NCI-H774 (cell line): ENCODE measurements around the gene RHBDD3.
A peak's percentile ranks its signal among the peaks of the same experiment; 100 is the strongest.

Experiments used
- DNase-seq: peaks from one replicate; lab custom pipeline; 2025; lab: John Stamatoyannopoulos, UW

Gene RHBDD3

GRCh38 chr22:29269230-29269604, 1.4 kb upstream of the RHBDD3 start:
- no peak for DNase-seq

DNA sequence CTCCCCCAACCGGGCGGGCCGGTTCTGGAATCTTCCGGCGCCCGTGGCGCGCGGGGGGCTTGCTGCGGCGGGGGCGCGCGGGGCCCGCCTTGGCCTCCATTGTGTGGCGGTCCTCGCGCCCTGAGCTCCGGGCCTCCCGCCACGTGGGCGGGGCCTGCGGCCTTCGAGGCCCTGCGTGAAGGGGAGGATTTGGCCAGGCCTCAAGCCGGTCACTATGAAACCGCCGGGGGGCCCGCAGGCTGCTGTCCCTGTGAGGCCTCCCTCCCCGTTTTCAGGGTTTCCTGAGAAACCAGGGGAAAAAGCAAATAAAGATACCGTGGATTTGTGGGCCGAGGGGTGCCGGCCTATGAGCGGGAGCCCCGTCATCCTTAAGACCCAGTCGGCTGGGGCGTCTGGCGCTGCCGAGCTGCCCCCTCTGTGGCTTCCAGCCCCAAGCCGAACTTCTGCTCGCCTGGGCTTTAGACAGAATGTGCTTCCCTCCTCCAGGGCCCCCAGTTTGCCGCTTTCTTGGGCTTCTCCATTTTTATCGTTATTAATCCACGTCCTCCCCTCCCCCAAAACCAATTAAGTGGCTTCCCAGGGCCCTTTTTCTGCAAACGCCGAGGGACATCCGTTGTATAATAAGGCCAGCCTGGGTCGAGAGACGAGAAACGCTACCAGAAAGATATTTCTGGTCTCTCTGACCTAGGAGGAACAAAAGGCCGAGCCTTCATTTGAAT, 889 bp upstream of the RHBDD3 start:
- peak; percentile 5 for DNase-seq

DNA sequence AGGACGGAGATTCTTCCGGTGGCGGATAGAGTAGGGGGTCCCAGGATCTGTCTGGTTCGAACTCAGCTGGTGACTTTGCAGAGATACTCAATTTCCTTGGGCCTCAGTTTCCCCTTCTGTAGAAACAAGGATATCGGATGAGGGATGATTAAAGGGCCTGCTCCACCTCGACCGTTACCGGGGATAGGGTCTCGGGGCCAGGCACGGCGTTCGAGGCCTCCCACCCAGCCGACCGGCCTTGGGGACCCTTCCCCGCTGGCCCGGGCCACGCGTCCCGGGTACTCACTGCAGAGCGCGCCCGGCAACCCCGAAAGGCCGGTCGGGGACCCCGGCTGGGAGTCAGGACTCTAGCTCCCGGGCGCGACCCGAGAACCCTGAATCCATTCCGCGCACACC, 321 bp downstream of the RHBDD3 start:
- no peak for DNase-seq

DNA sequence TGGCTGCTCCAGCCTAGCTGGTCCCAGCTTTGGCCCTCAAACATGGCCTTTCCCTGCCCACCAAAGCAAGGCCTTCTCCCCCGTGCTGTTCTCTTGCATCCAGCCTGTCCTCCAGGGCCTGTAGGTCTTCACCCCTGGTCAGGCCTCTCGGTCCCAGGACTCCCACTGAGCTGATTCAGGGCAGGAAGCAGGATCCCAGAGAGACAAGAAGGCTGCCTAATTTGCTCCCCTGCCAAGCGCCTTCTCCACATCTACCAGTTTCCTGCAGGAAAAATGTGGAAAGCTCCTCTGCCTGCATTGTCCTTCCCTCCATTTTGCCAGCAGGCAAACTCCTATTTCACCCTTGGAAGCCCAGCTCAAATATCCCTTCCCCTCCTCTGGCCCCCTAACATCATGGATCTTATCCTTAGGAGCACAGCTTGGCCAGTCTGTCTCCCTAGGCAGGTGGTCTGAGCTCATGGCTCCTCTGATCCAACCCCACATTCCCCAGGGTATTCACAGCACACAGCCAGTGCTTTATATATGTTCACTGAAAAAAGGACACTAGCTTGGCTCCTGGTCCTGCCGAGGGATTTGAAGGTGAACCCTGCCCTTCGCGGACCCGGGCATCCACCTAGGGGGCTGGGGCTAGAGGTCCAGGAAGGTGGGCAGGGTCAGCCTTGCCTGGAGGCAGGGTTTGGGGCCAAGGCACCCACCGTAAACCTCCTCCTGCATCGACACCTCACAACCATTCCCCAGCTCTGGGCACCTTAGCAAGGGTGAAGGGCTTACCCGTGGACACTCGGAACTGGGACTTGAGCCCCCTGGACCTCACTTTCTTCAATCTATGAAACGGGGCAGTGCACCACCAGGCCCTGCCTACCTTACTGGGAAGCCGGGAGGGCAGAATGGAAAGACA, 968 bp downstream of the RHBDD3 start:
- no peak for DNase-seq

- no peak for DNase-seq
Observed at GRCh38 chr22:29265929-29266328, 1.9 kb downstream of the RHBDD3 start.

- no peak for DNase-seq
Observed at GRCh38 chr22:29265305-29265704, 2.5 kb downstream of the RHBDD3 start.

DNA sequence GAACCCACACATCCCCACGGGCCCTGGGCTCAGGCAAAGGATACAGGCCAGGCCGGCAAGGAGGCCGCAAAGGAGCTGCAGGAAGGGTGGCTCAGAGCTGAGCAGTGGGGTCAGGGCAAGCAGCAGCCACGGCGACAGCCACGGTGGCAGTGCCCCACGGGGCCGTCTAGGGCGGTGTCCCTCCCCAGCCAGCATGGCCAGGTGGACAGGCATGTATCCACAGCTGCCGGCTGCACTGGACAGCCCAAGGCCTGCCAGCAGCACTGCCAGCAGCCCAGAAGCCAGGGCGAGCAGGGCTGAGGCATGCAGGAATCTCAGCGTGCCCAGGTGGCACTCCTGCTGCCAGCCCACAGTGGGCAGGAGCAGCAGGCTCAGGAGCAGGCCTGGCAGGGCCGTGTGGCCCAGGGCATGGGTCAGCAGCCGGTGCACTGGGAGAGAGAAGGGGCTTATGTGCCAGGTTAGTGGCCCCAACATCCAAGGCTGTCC, 3.9 kb downstream of the RHBDD3 start:
- no peak for DNase-seq

DNA sequence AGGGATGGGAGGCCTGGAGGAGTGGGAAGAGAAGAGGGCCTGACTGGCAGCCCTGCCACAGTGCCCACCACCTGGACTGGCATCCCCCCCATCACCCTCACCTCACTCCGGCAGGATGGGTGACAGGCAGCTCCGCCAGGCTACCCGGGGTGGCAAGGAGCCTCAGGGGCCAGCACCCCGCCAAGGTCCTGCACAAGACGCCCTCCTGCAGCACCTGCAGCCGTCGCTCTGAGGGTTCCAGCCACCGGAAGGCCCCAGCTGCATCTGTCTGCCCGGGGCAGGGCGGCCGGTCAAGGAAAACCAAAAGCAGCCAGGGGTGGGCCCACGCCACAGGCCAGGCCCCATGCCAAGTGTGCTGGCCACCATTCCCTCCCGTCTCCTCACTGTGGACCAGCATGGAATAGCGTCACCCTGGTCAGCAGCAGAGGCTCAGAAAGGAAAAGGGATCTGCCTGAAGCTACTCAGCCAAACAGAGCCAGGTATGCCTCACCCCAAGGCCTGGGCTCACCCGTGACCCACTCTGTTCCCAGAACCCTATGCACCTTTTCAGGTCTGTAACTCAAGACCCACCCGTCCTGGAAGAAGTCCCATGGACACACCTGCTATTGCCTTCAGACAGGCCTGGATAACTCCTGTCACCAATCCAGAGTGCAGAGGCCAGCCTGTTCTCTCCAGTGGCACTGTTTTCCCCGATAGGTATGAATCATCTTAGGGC, 7.0 kb downstream of the RHBDD3 start:
- no peak for DNase-seq

DNA sequence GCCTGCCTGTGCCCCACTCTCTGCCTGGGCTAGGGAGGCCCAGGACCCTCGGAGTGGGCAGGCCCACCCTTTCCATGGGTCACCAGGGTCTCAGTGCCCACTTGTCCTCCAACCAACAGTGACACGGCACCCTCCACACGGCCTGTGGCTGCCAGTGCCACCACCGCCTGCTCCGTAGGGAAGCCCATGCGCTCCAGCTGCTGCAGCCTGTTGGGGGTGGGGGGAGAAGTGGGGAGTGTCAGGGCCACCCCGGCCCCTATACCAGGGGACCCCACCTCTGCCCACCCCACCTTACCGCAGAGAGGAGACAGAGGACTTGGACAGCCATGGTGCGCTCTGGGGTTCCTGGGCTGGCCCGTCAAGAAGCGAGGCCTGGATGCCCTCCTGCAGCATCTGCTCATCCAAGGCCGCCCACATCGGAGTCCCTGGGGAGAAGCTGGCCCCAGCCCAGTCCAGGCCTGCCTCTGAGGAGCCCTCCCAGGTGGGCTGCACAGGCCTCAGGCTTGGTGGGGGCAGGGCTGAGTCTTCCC, 7.7 kb downstream of the RHBDD3 start:
- no peak for DNase-seq

- no peak for DNase-seq
Observed at GRCh38 chr22:29259253-29259899, 8.4 kb downstream of the RHBDD3 start.

- no peak for DNase-seq
Observed at GRCh38 chr22:29258407-29259252, 9.2 kb downstream of the RHBDD3 start.

DNA sequence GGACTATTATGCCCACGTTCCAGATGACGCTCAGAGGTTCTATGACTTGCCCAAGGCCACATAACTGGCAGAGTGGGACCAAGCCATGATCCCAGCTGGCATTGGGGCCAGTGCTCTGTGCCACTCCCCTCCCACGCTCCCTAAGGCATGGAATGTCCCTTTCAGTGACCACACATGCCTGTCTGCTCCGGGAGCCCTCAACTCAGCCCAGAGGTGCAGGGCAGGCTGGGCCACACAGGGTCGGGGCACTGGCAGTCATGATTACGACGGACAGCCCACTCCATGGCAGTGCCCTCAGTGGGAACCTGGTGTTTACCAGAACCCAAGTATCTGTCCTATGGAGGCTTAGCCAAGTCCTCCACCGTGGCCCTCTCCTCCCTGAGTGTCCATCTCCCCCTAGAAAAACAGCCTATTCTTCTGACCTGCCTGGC, 10.0 kb downstream of the RHBDD3 start:
- DNase-seq = no peak

DNA sequence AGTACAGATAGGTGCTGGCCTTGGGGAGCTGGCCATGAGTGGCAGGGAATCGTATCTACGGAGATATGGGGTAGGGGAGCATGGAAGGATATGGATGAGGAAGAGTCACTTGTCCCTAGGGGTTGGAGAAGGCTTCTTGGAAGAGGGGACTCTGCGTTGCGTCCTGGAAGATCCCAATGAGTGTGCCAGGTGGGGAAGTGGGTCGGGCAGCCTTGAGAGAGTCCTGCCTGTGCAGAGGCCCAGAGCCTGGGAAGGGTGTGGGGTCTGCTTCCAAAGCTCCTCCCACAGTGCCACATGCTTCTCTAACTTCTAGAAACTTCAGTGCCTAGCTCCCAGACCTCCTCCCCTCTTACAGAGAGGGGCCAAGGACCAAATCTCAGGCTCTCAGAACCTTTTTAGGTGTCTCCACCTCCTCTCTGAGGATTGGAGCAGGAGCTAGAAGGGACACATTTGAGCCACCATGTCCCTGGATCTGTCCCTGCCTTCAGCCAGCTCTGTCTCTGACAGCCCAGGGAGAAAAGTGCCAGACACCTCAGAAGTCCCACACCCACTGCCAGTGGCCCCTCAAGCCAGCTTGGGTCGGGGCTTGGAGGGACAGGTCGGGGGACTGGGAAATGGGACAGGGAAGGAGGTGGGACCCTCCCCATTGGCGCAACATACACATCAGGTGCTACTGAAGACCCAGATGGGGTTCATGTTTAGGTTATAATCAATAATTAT, 11.0 kb downstream of the RHBDD3 start:
- no peak for DNase-seq

DNA sequence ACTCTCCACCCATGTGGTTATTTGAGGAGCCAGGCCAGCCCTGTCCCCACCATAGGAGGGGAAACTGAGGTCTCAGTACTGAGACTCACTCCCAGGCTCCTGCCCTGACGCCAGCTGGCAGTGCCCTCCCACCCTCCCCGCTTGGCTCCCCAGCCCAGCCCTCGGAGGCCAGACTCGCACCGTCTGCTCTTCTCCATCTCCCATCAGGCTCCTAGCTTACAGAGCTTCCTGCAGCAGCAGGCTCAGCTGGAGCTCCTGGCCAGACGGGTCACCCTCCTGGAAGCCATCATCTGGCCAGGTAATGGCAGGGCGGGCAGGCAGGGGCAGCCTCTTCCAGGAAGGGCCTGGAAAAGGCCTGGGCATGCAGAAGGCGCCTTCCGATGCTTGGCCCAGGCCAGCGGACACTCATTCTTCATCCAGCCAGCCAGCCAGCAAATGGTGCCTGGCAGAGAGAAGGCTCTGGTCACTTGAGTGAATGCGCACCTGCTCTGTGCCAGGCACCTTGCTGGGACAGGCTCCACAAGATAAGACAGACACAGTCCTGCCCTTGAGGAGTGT, 12.6 kb downstream of the RHBDD3 start:
- no peak for DNase-seq

DNA sequence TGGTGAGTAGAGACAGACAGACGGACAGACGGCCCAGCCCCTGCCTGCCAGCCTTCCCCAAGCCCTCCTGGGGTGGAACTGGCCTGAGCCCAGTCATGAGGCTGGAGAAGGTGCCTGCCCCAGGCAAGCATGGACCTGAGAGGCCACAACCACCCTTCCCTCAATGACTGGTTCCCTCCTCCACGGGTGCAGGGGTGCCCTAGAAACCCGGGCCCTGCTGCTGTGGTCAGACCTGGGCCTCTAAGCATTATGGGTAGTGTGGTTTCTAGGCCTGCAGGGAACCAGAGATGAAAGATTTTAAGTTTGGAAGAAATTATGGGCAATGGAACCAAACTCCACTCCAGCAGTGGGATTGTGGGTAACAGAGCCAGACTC, 13.5 kb downstream of the RHBDD3 start:
- no peak for DNase-seq

DNA sequence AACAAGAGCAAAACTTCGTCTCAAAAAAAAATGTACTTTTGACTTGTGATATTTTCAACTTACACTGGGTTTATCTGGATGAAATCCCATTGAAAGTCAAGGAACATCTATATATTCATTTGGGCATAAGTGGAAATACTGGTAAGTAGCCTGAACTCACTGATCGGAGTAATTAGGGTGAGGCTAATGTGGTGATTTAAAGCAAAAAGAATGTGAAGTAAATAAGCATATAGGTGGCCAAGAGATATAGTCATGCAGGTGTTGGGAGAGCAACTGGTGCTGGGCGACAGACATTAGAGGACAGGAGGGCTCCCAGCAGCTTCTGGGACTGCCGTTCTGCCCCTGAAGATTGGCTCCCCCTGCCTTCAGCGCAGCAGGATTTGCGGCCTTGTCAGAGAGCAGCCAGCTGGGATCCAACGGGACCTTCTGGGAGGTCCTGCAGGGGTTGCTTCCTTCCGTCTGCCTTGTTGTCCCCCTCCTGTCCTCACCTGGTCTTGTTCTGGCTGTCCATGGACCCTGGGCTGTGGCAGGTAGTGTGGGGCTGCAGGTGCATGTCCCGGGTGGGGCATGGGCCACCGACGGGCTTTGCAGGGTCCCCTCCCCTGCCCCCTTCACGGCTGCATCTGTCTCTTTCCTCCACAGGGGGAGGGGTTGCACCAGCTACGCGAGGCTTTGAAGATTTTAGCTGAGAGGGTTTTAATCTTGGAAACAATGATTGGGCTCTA, 14.1 kb downstream of the RHBDD3 start:
- DNase-seq = no peak

GRCh38 chr22:29251981-29252911, 15.5 kb downstream of the RHBDD3 start:
- DNase-seq = no peak

- DNase-seq = no peak
Observed at GRCh38 chr22:29251265-29251664, 16.5 kb downstream of the RHBDD3 start.
